ENCODE data around the gene POLR3E. TPM values are rescaled to one million over a fixed set of nuclear protein-coding genes. Genes with fewer than 3 reads are reported as not detected.
"Not testable (repeated sequence)": the region's sequence is repeated elsewhere in the genome, so short reads cannot be mapped to it uniquely, and the experiment has no call there.

The POLR3E gene
- total RNA-seq, 4 donors from 2014 or later = 48.1 to 102 (median 67.0) TPM

DNA sequence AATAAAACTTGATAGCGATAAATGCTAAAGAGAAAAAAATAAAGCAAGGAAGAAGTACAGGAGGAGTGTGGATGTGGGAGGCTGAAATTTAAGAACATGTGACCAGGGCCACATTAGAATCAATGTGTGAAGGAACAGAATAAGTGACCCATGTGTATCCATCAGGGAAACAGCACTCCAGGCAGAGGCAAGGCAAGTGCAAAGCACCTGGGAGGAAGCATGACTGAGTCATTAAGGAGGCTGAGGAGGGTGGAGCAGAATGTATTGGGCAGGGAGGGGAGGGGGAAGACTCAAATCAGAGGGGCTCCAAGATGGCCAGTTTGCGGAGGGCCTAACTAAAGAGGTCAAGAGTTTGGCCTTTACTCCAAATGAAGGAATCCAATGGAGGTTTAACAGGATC, 69.2 kb downstream of the POLR3E start:
- no peak overlapping the region for H3K27ac ChIP-seq
- no peaks in the 10 kb centered on the region for H3K9me3 ChIP-seq
- DNase-seq (ENCODE audit: low spot score in 2 of 2) = no peak
- peaks cover 0 to 19% (median 4%) of the 10 kb centered on the region in 4 donors for H3K4me1 ChIP-seq
- 96% methylated on average over 2 of the region's 2 CpGs for WGBS, 2 donors
- peaks cover 0 to 22% (median 17%) of the 10 kb centered on the region in 3 donors for H3K36me3 ChIP-seq
- H3K4me3 ChIP-seq = no peak overlapping the region
- TF ChIP-seq EP300 (IDR thresholded peaks at IDR 0.05) = no peak
- no peak for TF ChIP-seq POLR2A (IDR thresholded peaks at IDR 0.05)
- TF ChIP-seq, protein P1, sequence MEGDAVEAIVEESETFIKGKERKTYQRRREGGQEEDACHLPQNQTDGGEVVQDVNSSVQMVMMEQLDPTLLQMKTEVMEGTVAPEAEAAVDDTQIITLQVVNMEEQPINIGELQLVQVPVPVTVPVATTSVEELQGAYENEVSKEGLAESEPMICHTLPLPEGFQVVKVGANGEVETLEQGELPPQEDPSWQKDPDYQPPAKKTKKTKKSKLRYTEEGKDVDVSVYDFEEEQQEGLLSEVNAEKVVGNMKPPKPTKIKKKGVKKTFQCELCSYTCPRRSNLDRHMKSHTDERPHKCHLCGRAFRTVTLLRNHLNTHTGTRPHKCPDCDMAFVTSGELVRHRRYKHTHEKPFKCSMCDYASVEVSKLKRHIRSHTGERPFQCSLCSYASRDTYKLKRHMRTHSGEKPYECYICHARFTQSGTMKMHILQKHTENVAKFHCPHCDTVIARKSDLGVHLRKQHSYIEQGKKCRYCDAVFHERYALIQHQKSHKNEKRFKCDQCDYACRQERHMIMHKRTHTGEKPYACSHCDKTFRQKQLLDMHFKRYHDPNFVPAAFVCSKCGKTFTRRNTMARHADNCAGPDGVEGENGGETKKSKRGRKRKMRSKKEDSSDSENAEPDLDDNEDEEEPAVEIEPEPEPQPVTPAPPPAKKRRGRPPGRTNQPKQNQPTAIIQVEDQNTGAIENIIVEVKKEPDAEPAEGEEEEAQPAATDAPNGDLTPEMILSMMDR (IDR thresholded peaks at IDR 0.05) = no peak
- no peaks in the 10 kb centered on the region for H3K27me3 ChIP-seq

DNA sequence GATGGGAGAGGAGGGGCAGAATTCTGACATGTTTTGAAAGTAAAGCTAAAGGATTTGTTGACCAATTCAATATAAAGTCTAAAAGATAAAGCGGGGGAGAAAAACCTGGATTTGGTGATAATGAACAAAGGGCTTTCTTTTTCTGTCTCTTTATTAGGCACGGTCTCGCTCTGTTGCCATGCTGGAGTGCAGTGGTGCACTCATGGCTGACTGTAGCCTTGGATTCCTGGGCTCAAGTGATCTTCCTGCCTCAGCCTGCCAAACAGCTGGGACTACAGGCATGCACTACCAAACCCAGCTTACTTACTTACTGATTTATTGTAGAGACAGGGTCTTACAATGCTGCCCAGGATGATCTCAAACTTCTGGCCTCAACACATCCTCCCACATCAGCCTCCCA, 69.7 kb downstream of the POLR3E start:
- H3K27me3 ChIP-seq = no peaks in the 10 kb centered on the region
- H3K4me1 ChIP-seq = peaks cover 0 to 21% (median 4%) of the 10 kb centered on the region in 4 donors
- no peaks in the 10 kb centered on the region for H3K9me3 ChIP-seq
- peaks cover 0 to 22% (median 17%) of the 10 kb centered on the region in 3 donors for H3K36me3 ChIP-seq
- 94 to 95% methylated on average over 3 of the region's 3 CpGs for WGBS, 2 donors
- H3K4me3 ChIP-seq = no peak overlapping the region
- no peak overlapping the region for H3K27ac ChIP-seq
- TF ChIP-seq, protein P1 (IDR thresholded peaks at IDR 0.05) = no peak
- no peak for TF ChIP-seq POLR2A (IDR thresholded peaks at IDR 0.05)
- no peak for TF ChIP-seq EP300 (IDR thresholded peaks at IDR 0.05)
- no peak for DNase-seq (ENCODE audit: low spot score in 2 of 2)

DNA sequence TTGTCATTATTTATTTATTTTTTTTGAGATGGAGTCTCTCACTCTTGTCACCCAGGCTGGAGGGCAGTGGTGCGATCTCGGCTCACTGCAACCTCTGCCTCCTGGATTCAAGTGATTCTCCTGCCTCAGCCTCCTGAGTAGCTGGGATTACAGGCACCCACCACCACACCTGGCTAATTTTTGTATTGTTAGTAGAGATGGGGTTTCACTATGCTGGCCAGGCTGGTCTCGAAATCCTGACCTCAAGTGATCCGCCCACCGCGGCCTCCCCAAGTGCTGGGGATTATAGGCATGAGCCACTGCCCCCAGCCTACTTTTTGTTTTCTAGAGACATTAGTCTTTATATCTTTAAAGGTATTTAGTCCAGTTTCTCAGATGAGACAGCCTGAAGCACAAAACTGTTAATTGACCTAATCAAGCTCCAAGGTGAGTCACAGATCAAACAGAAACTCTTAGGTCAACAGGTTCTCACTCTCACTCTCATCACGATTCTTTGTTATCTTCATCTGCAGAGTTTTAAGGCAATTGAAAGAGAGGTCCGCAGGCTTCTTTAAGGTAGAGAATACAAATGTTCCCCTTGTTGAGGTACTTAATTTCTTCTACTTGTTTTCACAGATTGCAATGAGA, 71.1 kb downstream of the POLR3E start:
- H3K4me3 ChIP-seq; H3K27me3 ChIP-seq; DNase-seq (ENCODE audit: low spot score in 2 of 2); H3K9me3 ChIP-seq: not testable (repeated sequence)
- peaks cover 0 to 17% (median 16%) of the 10 kb centered on the region in 3 donors for H3K36me3 ChIP-seq
- WGBS, 2 donors = 92 to 96% methylated on average over 8 of the region's 8 CpGs
- peak overlapping the region in 1 of 4 donors; percentile 53 for H3K27ac ChIP-seq
- H3K4me1 ChIP-seq = peaks cover 0 to 35% (median 10%) of the 10 kb centered on the region in 4 donors

GRCh38 chr16:22369221-22369811, 72.1 kb downstream of the POLR3E start:
- Histone ChIP-seq H3K9me3 (no peaks in the 10 kb centered on the region), H3K36me3 (peaks cover 0 to 8% (median 6%) of the 10 kb centered on the region in 3 donors), H3K27me3 (no peaks in the 10 kb centered on the region), H3K4me1 (peaks cover 0 to 40% (median 14%) of the 10 kb centered on the region in 4 donors), H3K4me3 (no peak overlapping the region), H3K27ac (peak overlapping the region in 3 of 4 donors; percentile 31 to 56 (median 53))
- TF ChIP-seq, protein P1 (IDR thresholded peaks at IDR 0.05) = no peak
- TF ChIP-seq EP300 (IDR thresholded peaks at IDR 0.05) = no peak
- no peak for TF ChIP-seq POLR2A (IDR thresholded peaks at IDR 0.05)
- WGBS, 2 donors = 43 to 54% methylated on average over 3 of the region's 3 CpGs
- no peak for DNase-seq (ENCODE audit: low spot score in 2 of 2)

- WGBS, 2 donors = 52 to 56% methylated on average over 2 of the region's 2 CpGs
Measured at GRCh38 chr16:22370038-22370820, 73.0 kb downstream of the POLR3E start.

More at GRCh38 chr16:22370038-22370820, 73.0 kb downstream of the POLR3E start:
- H3K36me3 ChIP-seq = no peaks in the 10 kb centered on the region
- peaks cover 0 to 43% (median 14%) of the 10 kb centered on the region in 4 donors for H3K4me1 ChIP-seq
- no peak overlapping the region for H3K4me3 ChIP-seq
- TF ChIP-seq POLR2A (IDR thresholded peaks at IDR 0.05) = no peak
- no peak for TF ChIP-seq EP300 (IDR thresholded peaks at IDR 0.05)
- TF ChIP-seq, protein P1 (IDR thresholded peaks at IDR 0.05) = no peak
- peak overlapping the region in 3 of 4 donors; percentile 31 to 56 (median 53) for H3K27ac ChIP-seq
- H3K9me3 ChIP-seq = no peaks in the 10 kb centered on the region
- no peak for DNase-seq (ENCODE audit: low spot score in 2 of 2)
- H3K27me3 ChIP-seq = no peaks in the 10 kb centered on the region

Data from tibial nerve (tissue), 4 donors.